Activated CD8-positive, alpha-beta T cell treated with anti-CD3 and anti-CD28 coated beads for 36 hours (primary cell): ENCODE data around the gene SDK2. TPM values are rescaled to one million over a fixed set of nuclear protein-coding genes. Genes with fewer than 3 reads are reported as not detected.

Source experiments
- ATAC-seq: fragments of 200-7000 bp; cut with Tn5 transposase; one replicate; pipeline ENCODE4 v1.10.0; 2021; ENCODE audit warnings: mild to moderate bottlenecking, moderate library complexity
- CTCF ChIA-PET: fragments of 350-600 bp; sonication (Branson Sonifier 250); formaldehyde crosslinking; loops from one replicate; lab custom pipeline; 2021; ENCODE audit warnings: antibody characterized with exemption; lab: Charles Lee
- POLR2A ChIA-PET: fragments of 350-600 bp; sonication (Branson Sonifier 250); formaldehyde crosslinking; loops from one replicate; lab custom pipeline; 2021; ENCODE audit warnings: antibody characterized with exemption; lab: Charles Lee
- DNase-seq: peaks from one replicate; pipeline ENCODE4 v3.0.0-alpha.2; 2020
- H3K27ac Mint-ChIP-seq: one replicate; pipeline ENCODE4 v1.8.0; 2021; ENCODE audit warnings: mild to moderate bottlenecking, mixed read lengths
- H3K27me3 Mint-ChIP-seq: one replicate; pipeline ENCODE4 v1.8.0; 2021; ENCODE audit warnings: mixed read lengths
- H3K36me3 Mint-ChIP-seq: one replicate; pipeline ENCODE4 v1.8.0; 2021; ENCODE audit warnings: low read depth, mixed read lengths
- H3K4me1 Mint-ChIP-seq: one replicate; pipeline ENCODE4 v1.8.0; 2021; ENCODE audit warnings: low read depth, mixed read lengths
- H3K4me3 Mint-ChIP-seq: one replicate; pipeline ENCODE4 v1.8.0; 2021; ENCODE audit warnings: mild to moderate bottlenecking, moderate library complexity, mixed read lengths
- H3K9me3 Mint-ChIP-seq: one replicate; pipeline ENCODE4 v1.8.0; 2021; ENCODE audit warnings: mixed read lengths
- CTCF ChIP-seq: fragments of 200-600 bp; IDR thresholded peaks from one replicate; pipeline ENCODE4 v1.8.0; 2022; ENCODE audit warnings: antibody characterized with exemption, mild to moderate bottlenecking
- intact Hi-C: fragments of 100-400 bp; cut with micrococcal nuclease; formaldehyde crosslinking; loops from one replicate; pipeline ENCODE4 v1.10.0; 2022
- total RNA-seq, 2 experiments: library from RNA; stranded (reverse); gene quantifications; one replicate each; pipeline ENCODE4 v1.2.3, GENCODE V29; 2021

The SDK2 gene
- total RNA-seq, 2 experiments from 2014 or later = 3.2 to 3.3 TPM

GRCh38 chr17:73546114-73546513 is 98.1 kb downstream of the SDK2 start:
- intact Hi-C loops = no loop called here
- Mint-ChIP-seq H3K27me3 (no peaks in the 10 kb centered on the region), H3K36me3 (no peaks in the 10 kb centered on the region), H3K27ac (no peak overlapping the region), H3K4me3 (no peak overlapping the region), H3K9me3 (no peaks in the 10 kb centered on the region), H3K4me1 (peaks cover 14% of the 10 kb centered on the region)
- no peak for TF ChIP-seq CTCF
- DNase-seq (no peak), ATAC-seq (no peak)
- ChIA-PET CTCF (no interaction called here), POLR2A (interaction anchor here (1.1 kb wide), 1 partner anchor 456 kb away, joined by 3 read pairs; no protein-coding TSS in a partner anchor)

GRCh38 chr17:73545109-73546032 is 98.9 kb downstream of the SDK2 start:
- no peak for TF ChIP-seq CTCF
- ATAC-seq (peak; percentile 39), DNase-seq (peak; percentile 24)
- Mint-ChIP-seq H3K27ac (no peak overlapping the region), H3K4me3 (no peak overlapping the region), H3K4me1 (peaks cover 14% of the 10 kb centered on the region), H3K36me3 (no peaks in the 10 kb centered on the region), H3K27me3 (no peaks in the 10 kb centered on the region), H3K9me3 (no peaks in the 10 kb centered on the region)
- intact Hi-C loops = no loop called here
- POLR2A ChIA-PET = interaction anchor here (1.1 kb wide), 1 partner anchor 456 kb away, joined by 3 read pairs; no protein-coding TSS in a partner anchor
- CTCF ChIA-PET = interaction anchor here (0.8 kb wide), 1 partner anchor 10 kb away, joined by 3 read pairs; no protein-coding TSS in a partner anchor

GRCh38 chr17:73544333-73544732 is 99.9 kb downstream of the SDK2 start:
- POLR2A ChIA-PET = no interaction called here
- Mint-ChIP-seq H3K4me1 (peaks cover 13% of the 10 kb centered on the region), H3K9me3 (no peaks in the 10 kb centered on the region), H3K4me3 (no peak overlapping the region), H3K27me3 (no peaks in the 10 kb centered on the region), H3K27ac (no peak overlapping the region), H3K36me3 (no peaks in the 10 kb centered on the region)
- no peak for TF ChIP-seq CTCF
- CTCF ChIA-PET = no interaction called here
- ATAC-seq (no peak), DNase-seq (no peak)
- intact Hi-C loops = no loop called here

- no peaks in the 10 kb centered on the region for H3K9me3 Mint-ChIP-seq
- no peaks in the 10 kb centered on the region for H3K27me3 Mint-ChIP-seq
- no peak for TF ChIP-seq CTCF
- DNase-seq (no peak), ATAC-seq (no peak)
- no peaks in the 10 kb centered on the region for H3K36me3 Mint-ChIP-seq
- H3K27ac Mint-ChIP-seq = no peak overlapping the region
- peaks cover 10% of the 10 kb centered on the region for H3K4me1 Mint-ChIP-seq
- CTCF ChIA-PET = no interaction called here
- H3K4me3 Mint-ChIP-seq = no peak overlapping the region
- intact Hi-C loops = no loop called here
- POLR2A ChIA-PET = no interaction called here
Measured at GRCh38 chr17:73542323-73542722, 101.9 kb downstream of the SDK2 start.

- intact Hi-C loops = no loop called here
- H3K27me3 Mint-ChIP-seq = no peaks in the 10 kb centered on the region
- ATAC-seq (no peak), DNase-seq (no peak)
- ChIA-PET CTCF (interaction anchor here (1.0 kb wide), 1 partner anchor 61 kb away, joined by 3 read pairs; no protein-coding TSS in a partner anchor), POLR2A (no interaction called here)
- no peak overlapping the region for H3K27ac Mint-ChIP-seq
- peaks cover 7% of the 10 kb centered on the region for H3K4me1 Mint-ChIP-seq
- no peaks in the 10 kb centered on the region for H3K36me3 Mint-ChIP-seq
- no peaks in the 10 kb centered on the region for H3K9me3 Mint-ChIP-seq
- TF ChIP-seq CTCF = no peak
- H3K4me3 Mint-ChIP-seq = no peak overlapping the region
Measured at GRCh38 chr17:73541561-73541981, 102.7 kb downstream of the SDK2 start.
